ELF-1 (cell line): ENCODE results near the gene TBC1D8B.
A peak's percentile ranks its signal among the peaks of the same experiment; 100 is the strongest.
"Not testable (repeated sequence)": the region's sequence is repeated elsewhere in the genome, so short reads cannot be mapped to it uniquely, and the experiment has no call there.

Experiments used
- DNase-seq: peaks from one replicate; pipeline ENCODE4 v3.0.0-alpha.2; 2016; ENCODE audit warnings: low read depth, low spot score

Gene TBC1D8B

GRCh38 chrX:106802388-106803275 lies at the start of gene TBC1D8B:
Gene TBC1D8B, plus strand, starts transcription at chrX:106802673. Its CDS starts 181 bp downstream, at chrX:106802854.
- peak; percentile 91 for DNase-seq

- DNase-seq = not testable (repeated sequence)
These were observed 33.2 kb upstream of the TBC1D8B start for GRCh38 chrX:106769288-106769687.

- DNase-seq = no peak
These were observed 27.5 kb upstream of the TBC1D8B start for GRCh38 chrX:106774981-106775380.

GRCh38 chrX:106780264-106780663 lies 22.2 kb upstream of the TBC1D8B start:
- DNase-seq = no peak

GRCh38 chrX:106780664-106781377 lies 21.7 kb upstream of the TBC1D8B start:
- no peak for DNase-seq

- peak; percentile 18 for DNase-seq
These were observed 18.8 kb upstream of the TBC1D8B start for GRCh38 chrX:106783716-106784115.

GRCh38 chrX:106791495-106791894 lies 11.0 kb upstream of the TBC1D8B start:
- DNase-seq = no peak

GRCh38 chrX:106802063-106802387 lies 448 bp upstream of the TBC1D8B start:
- DNase-seq = no peak

GRCh38 chrX:106811131-106811910 lies 8.8 kb downstream of the TBC1D8B start:
- DNase-seq = no peak

- not testable (repeated sequence) for DNase-seq
These were observed 10.5 kb downstream of the TBC1D8B start for GRCh38 chrX:106812930-106813329.

GRCh38 chrX:106814093-106814492 lies 11.6 kb downstream of the TBC1D8B start:
- DNase-seq = not testable (repeated sequence)

GRCh38 chrX:106862972-106863688 lies 60.7 kb downstream of the TBC1D8B start:
- peak; percentile 75 for DNase-seq

- DNase-seq = no peak
These were observed 61.2 kb downstream of the TBC1D8B start for GRCh38 chrX:106863697-106864096.

GRCh38 chrX:106872796-106873195 lies 70.3 kb downstream of the TBC1D8B start:
- not testable (repeated sequence) for DNase-seq

GRCh38 chrX:106874075-106874474 lies 71.6 kb downstream of the TBC1D8B start:
- no peak for DNase-seq

- no peak for DNase-seq
These were observed 72.7 kb downstream of the TBC1D8B start for GRCh38 chrX:106875151-106875550.

GRCh38 chrX:106889468-106889867 lies 87.0 kb downstream of the TBC1D8B start:
- no peak for DNase-seq

- DNase-seq = no peak
These were observed 89.4 kb downstream of the TBC1D8B start for GRCh38 chrX:106891762-106892460.

GRCh38 chrX:106894392-106894909 lies 92.0 kb downstream of the TBC1D8B start:
- peak; percentile 89 for DNase-seq

- DNase-seq = peak; percentile 31
These were observed 92.5 kb downstream of the TBC1D8B start for GRCh38 chrX:106894978-106895452.
